K562 (cell line): ENCODE results near the gene ITPR1. TPM values are rescaled to one million over a fixed set of nuclear protein-coding genes. Genes with fewer than 3 reads are reported as not detected.

Experiments
- ATF1 ChIP-seq, 2 experiments: fragments of 450-650 bp in 1 of 2; IDR thresholded peaks; 2 replicates each; pipeline ENCODE4 v1.6.1; 2016; ENCODE audit warnings: missing compliant biosample characterization in 1 of 2, missing genetic modification characterization in 1 of 2
- CBFB ChIP-seq: sonication (generic); formaldehyde crosslinking; IDR thresholded peaks from 2 replicates; pipeline ENCODE4 v1.4.0; 2020; ENCODE audit warnings: mild to moderate bottlenecking, missing genetic modification reagents
- HLTF ChIP-seq: fragments of 450-650 bp; IDR thresholded peaks from 2 replicates; pipeline ENCODE4 v1.6.1; 2016
- IRF2 ChIP-seq: sonication (generic); formaldehyde crosslinking; IDR thresholded peaks from 2 replicates; pipeline ENCODE4 v1.8.1; 2022; ENCODE audit warnings: mild to moderate bottlenecking, missing genetic modification reagents
- NFATC3 ChIP-seq: fragments of 450-650 bp; IDR thresholded peaks from 2 replicates; pipeline ENCODE4 v1.6.1; 2017; ENCODE audit warnings: mild to moderate bottlenecking
- PCBP1 ChIP-seq: fragments of 200-400 bp; formaldehyde crosslinking; IDR thresholded peaks from 2 replicates; pipeline ENCODE4 v1.6.1; 2018; ENCODE audit warnings: mild to moderate bottlenecking, low read depth, low read length; ENCODE audit not compliant: poor library complexity, severe bottlenecking
- PHF20 ChIP-seq: fragments of 450-650 bp; IDR thresholded peaks from 2 replicates; pipeline ENCODE4 v1.6.1; 2018; ENCODE audit not compliant: partially characterized antibody
- RB1 ChIP-seq: fragments of 450-650 bp; IDR thresholded peaks from 2 replicates; pipeline ENCODE4 v1.6.1; 2017; ENCODE audit warnings: low read depth, mild to moderate bottlenecking
- RHOXF2B ChIP-seq: fragments of 250-450 bp; sonication (Bioruptor Pico); conservative IDR thresholded peaks from 2 replicates; pipeline ENCODE4 v1.5.1; 2021
- SRSF7 ChIP-seq: fragments of 200-400 bp; formaldehyde crosslinking; optimal IDR thresholded peaks from 2 replicates; pipeline ENCODE3; 2017; ENCODE audit warnings: mild to moderate bottlenecking, low read depth, low read length
- WHSC1 ChIP-seq: IDR thresholded peaks from one replicate; pipeline ENCODE4 v1.6.1; 2012; ENCODE audit warnings: low read length, control low read depth, inconsistent platforms
- ZC3H11A ChIP-seq: IDR thresholded peaks from 2 replicates; pipeline ENCODE4 v1.6.1; 2012; ENCODE audit warnings: low read depth, low read length, improper control_type of control experiment
- ZNF644 ChIP-seq: fragments of 200-800 bp; sonication (Bioruptor generic); IDR thresholded peaks from 2 replicates; pipeline ENCODE4 v1.6.1; 2016; ENCODE audit warnings: low read depth, missing genetic modification characterization, missing compliant biosample characterization
- polyA plus RNA-seq, 8 experiments: library from polyadenylated mRNA; depleted of rRNA in 4 of 8; stranded (reverse) in 5 of 8; unstranded in 3 of 8; fragments of >200 nt; fragmentation: Nextera tagmentation in 2 of 8; fragmentation: Illumina TruSeq in 1 of 8; extraction: Ambion mirVana in 2 of 8; extraction: Trizol in 1 of 8; gene quantifications; 2 replicates each; pipeline versions ENCODE4 v1.2.1 to v1.2.3, GENCODE V29; 2011 to 2014; ENCODE audit warnings: inconsistent platforms in 1 of 8, missing spikeins in 1 of 8
- total RNA-seq, 7 experiments: library from RNA; depleted of rRNA in 6 of 7; stranded (reverse); fragments of >200 nt in 6 of 7; fragmentation: Illumina TruSeq in 2 of 7; extraction: Trizol in 2 of 7; gene quantifications; 2 replicates each; pipeline versions ENCODE4 v1.2.1 to v1.2.3, GENCODE V29; 2011 to 2021; ENCODE audit warnings: low replicate concordance in 1 of 7
- TF ChIP-seq, protein P1 (sequence below): sonication (generic); formaldehyde crosslinking; IDR thresholded peaks from 2 replicates; pipeline ENCODE4 v1.8.0; 2022; ENCODE audit warnings: missing genetic modification reagents, mild to moderate bottlenecking, borderline replicate concordance
- TF ChIP-seq, protein P2 (sequence below): sonication (generic); formaldehyde crosslinking; IDR thresholded peaks from 2 replicates; pipeline ENCODE4 v1.9.0; 2022; ENCODE audit warnings: mild to moderate bottlenecking, missing genetic modification reagents
- TF ChIP-seq, protein P3 (sequence below): fragments of 250-450 bp; sonication (Bioruptor Pico); IDR thresholded peaks from 2 replicates; pipeline ENCODE4 v1.5.0; 2020; ENCODE audit warnings: mild to moderate bottlenecking, borderline replicate concordance
- TF ChIP-seq, protein P4 (sequence below): sonication (generic); formaldehyde crosslinking; IDR thresholded peaks from 2 replicates; pipeline ENCODE4 v1.8.1; 2023; ENCODE audit warnings: mild to moderate bottlenecking, missing genetic modification reagents
- TF ChIP-seq, protein P5 (sequence below): sonication (generic); formaldehyde crosslinking; IDR thresholded peaks from 2 replicates; pipeline ENCODE4 v1.8.1; 2023; ENCODE audit warnings: mild to moderate bottlenecking, missing genetic modification reagents

The ITPR1 gene
- total and polyA plus RNA-seq, 9 of the 15 experiments (the other 6 are each of a cell fraction or from before 2014, with no cell fraction given): 22.4 to 40.0 (median 27.4) TPM

DNA sequence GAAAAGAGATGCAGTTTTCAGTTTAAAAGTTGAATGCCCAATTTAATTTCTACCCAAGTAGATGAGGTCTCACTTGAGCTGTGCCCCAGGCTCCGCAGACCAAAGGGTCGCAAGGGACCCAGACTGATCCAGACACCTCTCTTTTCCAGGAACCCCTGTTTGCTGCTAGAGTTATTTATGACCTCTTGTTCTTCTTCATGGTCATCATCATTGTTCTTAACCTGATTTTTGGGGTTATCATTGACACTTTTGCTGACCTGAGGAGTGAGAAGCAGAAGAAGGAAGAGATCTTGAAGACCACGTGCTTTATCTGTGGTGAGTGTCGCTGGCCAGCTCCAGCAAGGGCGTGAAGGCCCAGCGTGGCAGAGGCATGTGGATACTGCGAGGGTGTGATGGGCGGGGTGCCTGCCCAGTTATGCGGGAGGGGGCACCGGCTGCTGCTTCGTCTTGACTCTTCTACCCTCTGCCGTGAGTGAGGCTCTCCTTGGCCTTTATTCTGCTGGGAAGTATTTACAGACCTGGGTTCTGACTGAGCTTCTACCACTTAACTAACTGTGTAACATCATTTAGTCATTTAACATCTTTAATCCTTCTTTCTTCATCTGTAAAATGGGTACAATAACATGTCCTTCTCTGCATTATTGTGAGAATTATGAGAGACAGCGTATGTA lies 321.9 kb downstream of the ITPR1 start (continued):
- TF ChIP-seq, protein P1, sequence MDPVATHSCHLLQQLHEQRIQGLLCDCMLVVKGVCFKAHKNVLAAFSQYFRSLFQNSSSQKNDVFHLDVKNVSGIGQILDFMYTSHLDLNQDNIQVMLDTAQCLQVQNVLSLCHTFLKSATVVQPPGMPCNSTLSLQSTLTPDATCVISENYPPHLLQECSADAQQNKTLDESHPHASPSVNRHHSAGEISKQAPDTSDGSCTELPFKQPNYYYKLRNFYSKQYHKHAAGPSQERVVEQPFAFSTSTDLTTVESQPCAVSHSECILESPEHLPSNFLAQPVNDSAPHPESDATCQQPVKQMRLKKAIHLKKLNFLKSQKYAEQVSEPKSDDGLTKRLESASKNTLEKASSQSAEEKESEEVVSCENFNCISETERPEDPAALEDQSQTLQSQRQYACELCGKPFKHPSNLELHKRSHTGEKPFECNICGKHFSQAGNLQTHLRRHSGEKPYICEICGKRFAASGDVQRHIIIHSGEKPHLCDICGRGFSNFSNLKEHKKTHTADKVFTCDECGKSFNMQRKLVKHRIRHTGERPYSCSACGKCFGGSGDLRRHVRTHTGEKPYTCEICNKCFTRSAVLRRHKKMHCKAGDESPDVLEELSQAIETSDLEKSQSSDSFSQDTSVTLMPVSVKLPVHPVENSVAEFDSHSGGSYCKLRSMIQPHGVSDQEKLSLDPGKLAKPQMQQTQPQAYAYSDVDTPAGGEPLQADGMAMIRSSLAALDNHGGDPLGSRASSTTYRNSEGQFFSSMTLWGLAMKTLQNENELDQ (CRISPR knock-in tag): no peak
- no peak for TF ChIP-seq WHSC1
- no peak; the same call in 1 of the 2 replicates for TF ChIP-seq RHOXF2B (CRISPR knock-in tag)
- TF ChIP-seq PCBP1: no peak
- TF ChIP-seq RB1: no peak
- TF ChIP-seq ATF1 (CRISPR knock-in tag; IDR thresholded peaks at IDR 0.05): no peak
- TF ChIP-seq ATF1 (tag; IDR thresholded peaks at IDR 0.05): peak; percentile 58
- no peak for TF ChIP-seq IRF2 (CRISPR knock-in tag)
- TF ChIP-seq HLTF: no peak
- no peak for TF ChIP-seq CBFB
- TF ChIP-seq ZNF644 (tag): peak; percentile 79; the same call in 1 of the 2 replicates
- TF ChIP-seq PHF20: no peak
- TF ChIP-seq, protein P2, sequence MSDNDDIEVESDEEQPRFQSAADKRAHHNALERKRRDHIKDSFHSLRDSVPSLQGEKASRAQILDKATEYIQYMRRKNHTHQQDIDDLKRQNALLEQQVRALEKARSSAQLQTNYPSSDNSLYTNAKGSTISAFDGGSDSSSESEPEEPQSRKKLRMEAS (CRISPR knock-in tag): peak; percentile 96
- TF ChIP-seq NFATC3: no peak
- TF ChIP-seq, protein P3, sequence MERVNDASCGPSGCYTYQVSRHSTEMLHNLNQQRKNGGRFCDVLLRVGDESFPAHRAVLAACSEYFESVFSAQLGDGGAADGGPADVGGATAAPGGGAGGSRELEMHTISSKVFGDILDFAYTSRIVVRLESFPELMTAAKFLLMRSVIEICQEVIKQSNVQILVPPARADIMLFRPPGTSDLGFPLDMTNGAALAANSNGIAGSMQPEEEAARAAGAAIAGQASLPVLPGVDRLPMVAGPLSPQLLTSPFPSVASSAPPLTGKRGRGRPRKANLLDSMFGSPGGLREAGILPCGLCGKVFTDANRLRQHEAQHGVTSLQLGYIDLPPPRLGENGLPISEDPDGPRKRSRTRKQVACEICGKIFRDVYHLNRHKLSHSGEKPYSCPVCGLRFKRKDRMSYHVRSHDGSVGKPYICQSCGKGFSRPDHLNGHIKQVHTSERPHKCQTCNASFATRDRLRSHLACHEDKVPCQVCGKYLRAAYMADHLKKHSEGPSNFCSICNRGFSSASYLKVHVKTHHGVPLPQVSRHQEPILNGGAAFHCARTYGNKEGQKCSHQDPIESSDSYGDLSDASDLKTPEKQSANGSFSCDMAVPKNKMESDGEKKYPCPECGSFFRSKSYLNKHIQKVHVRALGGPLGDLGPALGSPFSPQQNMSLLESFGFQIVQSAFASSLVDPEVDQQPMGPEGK (CRISPR knock-in tag): peak; percentile 77; the same call in 1 of the 2 replicates
- TF ChIP-seq ZC3H11A: no peak
- TF ChIP-seq SRSF7: no peak
- TF ChIP-seq, protein P4, sequence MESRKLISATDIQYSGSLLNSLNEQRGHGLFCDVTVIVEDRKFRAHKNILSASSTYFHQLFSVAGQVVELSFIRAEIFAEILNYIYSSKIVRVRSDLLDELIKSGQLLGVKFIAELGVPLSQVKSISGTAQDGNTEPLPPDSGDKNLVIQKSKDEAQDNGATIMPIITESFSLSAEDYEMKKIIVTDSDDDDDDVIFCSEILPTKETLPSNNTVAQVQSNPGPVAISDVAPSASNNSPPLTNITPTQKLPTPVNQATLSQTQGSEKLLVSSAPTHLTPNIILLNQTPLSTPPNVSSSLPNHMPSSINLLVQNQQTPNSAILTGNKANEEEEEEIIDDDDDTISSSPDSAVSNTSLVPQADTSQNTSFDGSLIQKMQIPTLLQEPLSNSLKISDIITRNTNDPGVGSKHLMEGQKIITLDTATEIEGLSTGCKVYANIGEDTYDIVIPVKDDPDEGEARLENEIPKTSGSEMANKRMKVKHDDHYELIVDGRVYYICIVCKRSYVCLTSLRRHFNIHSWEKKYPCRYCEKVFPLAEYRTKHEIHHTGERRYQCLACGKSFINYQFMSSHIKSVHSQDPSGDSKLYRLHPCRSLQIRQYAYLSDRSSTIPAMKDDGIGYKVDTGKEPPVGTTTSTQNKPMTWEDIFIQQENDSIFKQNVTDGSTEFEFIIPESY (CRISPR knock-in tag): 0 out of 2 replicates have a peak, but pooled peaks have one; percentile 41
- TF ChIP-seq, protein P5, sequence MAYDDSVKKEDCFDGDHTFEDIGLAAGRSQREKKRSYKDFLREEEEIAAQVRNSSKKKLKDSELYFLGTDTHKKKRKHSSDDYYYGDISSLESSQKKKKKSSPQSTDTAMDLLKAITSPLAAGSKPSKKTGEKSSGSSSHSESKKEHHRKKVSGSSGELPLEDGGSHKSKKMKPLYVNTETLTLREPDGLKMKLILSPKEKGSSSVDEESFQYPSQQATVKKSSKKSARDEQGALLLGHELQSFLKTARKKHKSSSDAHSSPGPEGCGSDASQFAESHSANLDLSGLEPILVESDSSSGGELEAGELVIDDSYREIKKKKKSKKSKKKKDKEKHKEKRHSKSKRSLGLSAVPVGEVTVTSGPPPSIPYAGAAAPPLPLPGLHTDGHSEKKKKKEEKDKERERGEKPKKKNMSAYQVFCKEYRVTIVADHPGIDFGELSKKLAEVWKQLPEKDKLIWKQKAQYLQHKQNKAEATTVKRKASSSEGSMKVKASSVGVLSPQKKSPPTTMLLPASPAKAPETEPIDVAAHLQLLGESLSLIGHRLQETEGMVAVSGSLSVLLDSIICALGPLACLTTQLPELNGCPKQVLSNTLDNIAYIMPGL: no peak
